MCF 10A (cell line): ENCODE data around the gene SRGAP3. TPM values are rescaled to one million over a fixed set of nuclear protein-coding genes. Genes with fewer than 3 reads are reported as not detected.

ENCODE experiments used
- BruUV-seq: library from RNA; stranded (reverse); fragments of 400-500 nt; replicated peaks from 2 replicates; lab custom pipeline; 2021; lab: Mats Ljungman, UMichigan
- CTCF ChIA-PET: fragments of 300-600 bp; sonication (Branson Sonifier 250); formaldehyde crosslinking; extraction: SDS; loops from one replicate; lab custom pipeline; 2021; ENCODE audit warnings: antibody characterized with exemption, inconsistent platforms; lab: Yijun Ruan, JAX
- POLR2A ChIA-PET: fragments of 300-600, 350-650 bp; sonication (Branson Sonifier 250); formaldehyde crosslinking; extraction: SDS; loops from one replicate; lab custom pipeline; 2020; ENCODE audit warnings: antibody characterized with exemption, inconsistent platforms; lab: Yijun Ruan, JAX
- DNase-seq: peaks from one replicate; pipeline ENCODE4 v3.0.0-alpha.2; 2018; ENCODE audit not compliant: unreplicated experiment
- H3K27ac Mint-ChIP-seq: one replicate; pipeline ENCODE4 v1.8.0; 2022; ENCODE audit warnings: mild to moderate bottlenecking, low read depth, mixed read lengths; ENCODE audit not compliant: unreplicated experiment
- H3K27me3 Mint-ChIP-seq: one replicate; pipeline ENCODE4 v1.8.0; 2022; ENCODE audit warnings: mixed read lengths; ENCODE audit not compliant: insufficient read depth, unreplicated experiment
- H3K36me3 Mint-ChIP-seq: one replicate; pipeline ENCODE4 v1.8.0; 2022; ENCODE audit warnings: mild to moderate bottlenecking, moderate library complexity, mixed read lengths; ENCODE audit not compliant: insufficient read depth, unreplicated experiment
- H3K4me1 Mint-ChIP-seq: one replicate; pipeline ENCODE4 v1.8.0; 2022; ENCODE audit warnings: mixed read lengths; ENCODE audit not compliant: insufficient read depth, unreplicated experiment
- H3K4me3 Mint-ChIP-seq: one replicate; pipeline ENCODE4 v1.8.0; 2022; ENCODE audit warnings: mild to moderate bottlenecking, moderate library complexity, mixed read lengths; ENCODE audit not compliant: unreplicated experiment
- H3K9me3 Mint-ChIP-seq: one replicate; pipeline ENCODE4 v1.8.0; 2022; ENCODE audit warnings: mixed read lengths; ENCODE audit not compliant: unreplicated experiment
- CTCF ChIP-seq: fragments of 200-600 bp; IDR thresholded peaks from one replicate; pipeline ENCODE4 v1.8.0; 2022; ENCODE audit warnings: antibody characterized with exemption, mild to moderate bottlenecking; ENCODE audit not compliant: unreplicated experiment
- intact Hi-C: fragments of 100-400 bp; cut with micrococcal nuclease; formaldehyde crosslinking; loops from 2 replicates; pipeline ENCODE4 v1.14.1; 2022
- total RNA-seq: library from RNA; stranded (reverse); gene quantifications from 2 replicates; pipeline ENCODE4 v1.2.3, GENCODE V29; 2022

The SRGAP3 gene
- total RNA-seq, 1 experiment from 2014 or later, result 19.8 TPM

DNA sequence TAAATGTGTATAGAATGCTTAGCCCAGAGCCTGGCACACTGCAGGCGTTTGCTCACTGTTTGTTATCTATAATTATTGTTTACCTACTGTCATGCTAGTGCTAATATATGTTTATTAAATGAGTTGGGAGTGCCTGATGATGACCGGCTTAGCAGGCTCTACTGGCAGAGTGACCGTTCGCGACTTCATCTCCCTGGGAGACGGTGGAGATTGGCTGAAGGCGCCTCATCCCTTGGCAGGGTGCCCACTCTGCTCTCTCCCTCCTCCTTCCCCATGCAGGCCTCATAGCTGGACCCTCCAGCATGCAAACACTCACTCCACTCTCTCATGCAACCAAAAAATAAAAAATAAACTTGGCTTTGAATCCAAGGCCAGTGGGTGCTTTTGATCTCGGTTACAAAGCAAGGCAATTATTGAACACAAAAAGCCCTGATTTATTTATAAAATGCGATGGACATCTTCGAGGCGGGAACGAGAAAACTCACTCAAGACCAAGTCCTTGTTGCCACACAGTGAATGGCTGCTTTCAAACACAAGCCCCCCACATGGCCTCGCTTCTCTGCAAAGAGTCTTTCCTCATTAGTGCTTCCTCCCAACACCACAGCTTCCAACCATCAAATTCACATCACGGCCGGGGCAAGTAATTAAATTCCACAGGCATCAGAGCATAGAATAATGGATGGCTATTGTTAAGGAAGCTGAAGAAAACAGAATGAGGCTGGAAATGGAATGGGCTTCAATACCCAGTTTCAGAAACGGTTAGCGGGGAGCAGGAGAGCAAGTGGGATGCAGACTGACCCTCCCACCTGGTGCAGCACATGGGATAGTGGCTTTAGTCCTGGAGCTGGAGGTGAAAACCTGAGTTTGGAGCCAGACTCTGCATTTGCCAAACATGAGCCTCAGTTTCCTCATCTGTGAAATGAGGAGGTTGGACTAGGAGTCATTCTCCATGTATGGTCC, 150.4 kb downstream of the SRGAP3 start:
- Mint-ChIP-seq H3K27me3 (no peaks in the 10 kb centered on the region), H3K27ac (no peak overlapping the region), H3K4me3 (no peak overlapping the region), H3K9me3 (no peaks in the 10 kb centered on the region), H3K36me3 (peaks cover 15% of the 10 kb centered on the region), H3K4me1 (no peaks in the 10 kb centered on the region)
- DNase-seq, result no peak
- ChIA-PET POLR2A (interaction anchor here (0.6 kb wide), 1 partner anchor 416 kb away, joined by 3 read pairs; no protein-coding TSS in a partner anchor), CTCF (interaction anchor here (0.6 to 0.8 kb wide), 3 partner anchors 74 to 203 kb away, joined by 3 to 5 read pairs (median 3); no protein-coding TSS in a partner anchor)
- intact Hi-C loops, result no loop called here
- no peak for TF ChIP-seq CTCF
- BruUV-seq, result no TSS peak

DNA sequence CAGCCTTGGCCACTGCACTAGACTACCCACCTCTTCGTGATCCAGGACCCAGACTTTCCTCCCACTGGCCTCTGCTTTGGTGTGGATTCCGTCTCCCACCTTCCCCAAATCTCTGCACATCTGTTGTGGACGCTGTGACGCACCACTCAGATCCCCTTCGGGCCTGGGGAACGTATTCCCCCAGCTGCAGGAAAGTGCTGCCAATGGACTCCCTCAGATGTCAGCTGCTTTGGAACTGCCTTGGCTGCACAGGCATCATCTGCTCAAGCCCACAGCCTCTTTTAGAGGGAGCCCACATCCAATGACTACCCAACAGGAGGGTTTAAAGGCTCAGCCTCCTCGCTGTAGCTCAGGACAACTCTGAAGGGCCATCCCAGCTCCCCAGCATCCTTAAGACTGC, 152.0 kb downstream of the SRGAP3 start:
- Mint-ChIP-seq H3K9me3 (no peaks in the 10 kb centered on the region), H3K27ac (no peak overlapping the region), H3K36me3 (peaks cover 7% of the 10 kb centered on the region), H3K4me3 (no peak overlapping the region), H3K27me3 (no peaks in the 10 kb centered on the region), H3K4me1 (no peaks in the 10 kb centered on the region)
- BruUV-seq, result no TSS peak
- no peak for DNase-seq
- TF ChIP-seq CTCF, result no peak
- ChIA-PET CTCF (interaction anchor here (0.6 kb wide), 3 partner anchors 68 to 1202 kb away, joined by 3 to 9 read pairs (median 6); no protein-coding TSS in a partner anchor), POLR2A (interaction anchor here (0.6 kb wide), 1 partner anchor 61 kb away, joined by 4 read pairs; no protein-coding TSS in a partner anchor)
- intact Hi-C loops, result no loop called here

DNA sequence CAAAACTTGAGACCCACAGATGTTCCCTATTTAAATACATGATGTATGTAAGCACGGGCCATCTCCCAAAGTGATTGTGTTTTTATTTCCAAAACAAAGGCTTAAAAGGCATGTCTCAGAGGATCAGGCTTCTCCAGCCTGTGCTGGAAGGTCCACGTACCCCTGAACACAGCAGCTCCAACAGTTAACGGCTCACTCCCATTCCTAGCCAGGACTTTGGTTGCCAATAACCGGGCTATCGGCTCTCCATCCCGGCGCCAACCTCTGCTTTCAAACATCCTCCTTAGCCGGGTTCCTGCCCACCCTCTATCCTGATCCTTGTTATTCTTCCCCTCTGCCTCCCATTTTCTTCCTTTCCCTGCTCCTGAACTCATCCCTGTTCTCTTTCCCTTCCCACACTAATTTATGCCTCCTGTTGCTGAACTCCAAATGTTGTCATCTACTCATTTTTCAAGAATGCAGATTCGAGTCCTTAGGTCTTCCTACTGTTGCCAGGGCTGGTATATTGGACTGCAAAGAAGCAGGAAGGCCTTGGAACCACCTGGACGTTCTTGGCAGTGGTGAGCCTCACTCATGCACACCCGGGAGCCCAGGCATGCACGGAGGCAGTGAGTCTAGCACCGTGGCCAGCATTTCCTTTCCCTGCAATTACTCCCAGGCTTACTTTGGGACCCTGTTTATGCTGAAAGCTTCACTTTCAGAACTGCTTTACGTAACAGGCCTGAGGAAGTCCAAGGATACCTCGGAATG, 157.8 kb downstream of the SRGAP3 start:
- no TSS peak for BruUV-seq
- intact Hi-C loops, result no loop called here
- Mint-ChIP-seq H3K9me3 (no peaks in the 10 kb centered on the region), H3K27me3 (no peaks in the 10 kb centered on the region), H3K4me3 (no peak overlapping the region), H3K36me3 (no peaks in the 10 kb centered on the region), H3K27ac (no peak overlapping the region), H3K4me1 (peaks cover 25% of the 10 kb centered on the region)
- POLR2A ChIA-PET, result no interaction called here
- CTCF ChIA-PET, result interaction anchor here (1.6 kb wide), 1 partner anchor 211 kb away, joined by 8 read pairs; no protein-coding TSS in a partner anchor
- no peak for DNase-seq
- TF ChIP-seq CTCF, result no peak
